Inferior parietal cortex (tissue), 1 donor: ENCODE measurements around the gene AGXT2.
A peak's percentile ranks its signal among the peaks of the same experiment; 100 is the strongest.

ENCODE experiments used
- DNase-seq: peaks from one replicate; pipeline ENCODE4 v3.0.0-alpha.2; 2016; ENCODE audit errors: extremely low spot score

AGXT2 gene, protein sequence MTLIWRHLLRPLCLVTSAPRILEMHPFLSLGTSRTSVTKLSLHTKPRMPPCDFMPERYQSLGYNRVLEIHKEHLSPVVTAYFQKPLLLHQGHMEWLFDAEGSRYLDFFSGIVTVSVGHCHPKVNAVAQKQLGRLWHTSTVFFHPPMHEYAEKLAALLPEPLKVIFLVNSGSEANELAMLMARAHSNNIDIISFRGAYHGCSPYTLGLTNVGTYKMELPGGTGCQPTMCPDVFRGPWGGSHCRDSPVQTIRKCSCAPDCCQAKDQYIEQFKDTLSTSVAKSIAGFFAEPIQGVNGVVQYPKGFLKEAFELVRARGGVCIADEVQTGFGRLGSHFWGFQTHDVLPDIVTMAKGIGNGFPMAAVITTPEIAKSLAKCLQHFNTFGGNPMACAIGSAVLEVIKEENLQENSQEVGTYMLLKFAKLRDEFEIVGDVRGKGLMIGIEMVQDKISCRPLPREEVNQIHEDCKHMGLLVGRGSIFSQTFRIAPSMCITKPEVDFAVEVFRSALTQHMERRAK

DNA sequence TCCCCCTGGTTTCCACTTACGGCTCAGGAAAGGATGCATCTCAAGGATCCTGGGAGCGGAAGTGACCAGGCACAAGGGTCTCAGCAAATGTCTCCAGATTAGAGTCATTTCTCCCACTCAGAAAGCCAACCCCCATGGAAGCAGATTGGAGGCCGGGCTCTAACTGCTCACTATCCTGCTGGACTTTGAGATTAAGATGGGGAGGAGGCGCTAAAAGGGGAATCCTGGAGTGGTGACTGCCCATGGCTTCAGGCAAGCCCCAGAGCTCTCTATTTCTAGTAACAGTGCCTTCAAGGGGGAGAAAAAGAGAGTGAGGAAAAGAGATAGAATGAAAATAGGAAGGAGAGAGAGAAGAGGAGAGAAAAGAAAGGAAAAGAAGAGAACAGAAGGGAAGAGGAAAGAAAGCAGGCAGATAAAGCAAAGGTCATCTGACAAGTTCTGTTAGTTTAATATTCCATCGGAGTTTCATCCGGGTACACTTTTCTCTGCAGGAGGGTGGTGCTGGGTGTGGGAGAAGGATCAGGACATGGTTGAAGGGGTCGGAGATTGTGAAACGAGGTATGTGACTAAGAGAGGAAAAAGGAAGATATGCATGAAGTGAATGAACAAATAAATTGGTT, at the start of gene AGXT2:
Gene AGXT2, minus strand, starts transcription at position 165 of the 620 bp plus-strand sequence. Its CDS starts 57 bp downstream, at position 108.
- no peak for DNase-seq

DNA sequence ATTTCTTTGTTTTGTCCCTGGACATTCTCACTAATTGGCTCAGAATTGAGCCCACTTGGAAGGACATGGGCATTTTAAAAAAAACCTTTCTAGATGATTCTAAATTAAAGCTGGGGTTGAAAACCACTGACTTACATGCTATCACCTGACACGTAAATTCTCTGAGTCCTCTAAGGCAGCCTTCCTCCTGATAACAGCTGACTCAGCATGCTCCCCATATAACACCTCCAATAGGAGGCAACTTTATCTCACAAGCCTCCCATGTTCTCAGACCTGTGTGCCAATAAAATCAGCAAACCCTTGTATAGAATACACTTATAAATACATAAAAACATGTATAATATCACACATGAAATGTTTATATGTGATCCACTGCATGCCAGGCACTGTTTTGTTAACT, 49.2 kb upstream of the AGXT2 start:
- no peak for DNase-seq

GRCh38 chr5:35096216-35096615, 48.5 kb upstream of the AGXT2 start:
- peak; percentile 13 for DNase-seq

- DNase-seq = no peak
These were observed 47.6 kb upstream of the AGXT2 start for GRCh38 chr5:35095366-35095765.

GRCh38 chr5:35094948-35095347, 47.2 kb upstream of the AGXT2 start:
- no peak for DNase-seq

DNA sequence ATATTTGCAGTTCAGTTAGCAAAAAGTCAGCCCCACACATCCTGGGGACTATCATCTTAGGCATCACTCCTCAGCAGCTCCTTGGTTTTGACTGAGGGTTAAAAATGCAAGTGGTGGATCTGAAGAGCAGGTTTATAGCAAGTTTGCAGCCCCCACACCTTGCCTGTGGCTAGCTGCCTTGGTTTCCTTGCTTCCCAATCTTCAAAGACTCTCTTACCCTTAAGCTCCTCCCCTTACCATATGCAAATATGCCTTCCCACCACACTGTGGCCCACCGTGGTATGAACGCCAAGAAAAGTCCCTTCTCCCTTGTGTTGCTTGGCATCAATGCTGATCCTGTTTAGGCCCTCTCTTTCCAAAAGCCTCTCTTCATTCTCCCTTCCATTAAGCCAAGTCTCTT, 45.0 kb upstream of the AGXT2 start:
- no peak for DNase-seq

DNA sequence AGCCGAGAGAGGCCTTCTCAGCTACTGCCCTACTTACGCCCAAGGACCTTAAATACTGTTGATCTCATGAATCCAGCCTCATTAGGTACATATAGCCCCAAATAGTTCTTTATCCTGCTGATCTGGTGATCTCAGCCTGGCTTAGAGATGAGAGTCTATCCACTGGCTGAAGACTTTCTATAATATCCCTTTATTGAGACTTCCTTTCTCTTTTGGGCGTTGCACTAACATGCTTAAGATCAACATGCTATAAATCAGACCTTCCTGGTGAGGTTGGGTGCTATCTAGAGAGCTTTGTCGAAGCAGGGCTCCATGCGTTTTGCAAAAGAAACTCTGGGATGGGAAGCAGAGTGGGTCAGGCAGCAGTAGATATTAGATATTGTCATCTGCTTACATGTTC, 44.0 kb upstream of the AGXT2 start:
- DNase-seq = no peak

DNA sequence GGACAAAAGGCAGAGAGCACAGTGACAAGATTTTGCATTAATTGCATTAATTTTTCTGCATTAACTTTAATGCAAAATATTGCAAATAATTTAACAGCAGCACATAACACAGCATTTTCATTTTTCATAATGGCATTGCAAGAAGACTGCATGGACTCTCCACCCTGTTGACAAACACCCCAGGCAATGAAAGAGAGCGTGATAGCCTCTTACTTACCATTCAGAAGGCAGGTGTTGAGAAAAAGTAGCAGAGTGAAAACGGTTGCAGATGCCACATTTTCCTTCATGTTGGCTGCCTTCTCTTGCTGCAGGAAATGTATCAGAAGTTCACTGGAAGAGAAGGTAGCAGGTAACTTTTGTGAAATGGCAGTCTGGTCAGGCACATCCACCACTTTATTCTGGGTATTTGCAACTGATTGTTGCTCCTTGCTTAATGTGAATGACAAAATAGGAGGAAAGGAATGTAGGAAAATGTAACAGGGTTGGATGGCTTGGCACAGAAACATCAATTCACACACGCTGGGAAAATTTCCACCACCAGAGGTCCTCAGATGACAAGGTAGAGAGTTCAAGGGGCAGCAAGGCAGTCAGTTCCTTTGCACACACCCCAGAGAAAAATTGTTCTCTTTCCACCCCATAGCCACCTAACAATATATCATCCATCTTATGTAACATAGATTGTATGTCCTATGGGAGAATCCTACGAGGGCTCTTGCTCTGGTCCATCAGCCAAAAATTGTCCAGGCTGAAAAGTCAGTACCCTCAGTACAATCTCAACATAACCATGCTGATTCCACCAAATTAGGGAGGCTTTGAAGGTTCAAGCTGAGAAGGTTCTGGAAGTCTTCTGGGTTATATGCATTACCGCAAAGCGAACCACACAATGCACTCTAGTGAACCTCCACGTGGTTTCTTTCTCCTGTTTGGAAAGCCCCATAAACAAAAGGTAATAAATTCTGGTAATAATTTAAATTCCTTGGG, 41.9 kb upstream of the AGXT2 start:
- DNase-seq = peak; percentile 83

- DNase-seq = no peak
These were observed 40.2 kb upstream of the AGXT2 start for GRCh38 chr5:35087991-35088390.

GRCh38 chr5:35083150-35083549, 35.4 kb upstream of the AGXT2 start:
- no peak for DNase-seq

GRCh38 chr5:35082530-35082929, 34.8 kb upstream of the AGXT2 start:
- DNase-seq = no peak

DNA sequence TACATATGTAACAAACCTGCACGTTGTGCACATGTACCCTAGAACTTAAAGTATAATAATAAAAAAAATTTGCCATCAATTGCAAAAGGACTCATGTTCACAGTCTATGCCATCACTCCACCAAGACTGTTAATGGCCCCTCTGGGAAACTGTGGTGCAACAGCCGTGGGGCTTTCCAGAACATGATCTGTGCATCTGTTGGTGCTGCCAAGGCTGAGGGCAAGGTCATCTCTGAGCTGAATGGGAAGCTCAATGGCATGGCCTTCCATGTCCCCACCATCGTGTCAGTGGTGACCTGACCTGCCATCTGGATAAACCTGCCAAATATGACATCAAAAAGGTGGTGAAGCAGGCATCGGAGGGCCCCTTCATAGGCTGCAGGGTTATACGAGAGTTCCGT, 33.4 kb upstream of the AGXT2 start:
- DNase-seq = no peak

- DNase-seq = no peak
These were observed 25.4 kb upstream of the AGXT2 start for GRCh38 chr5:35073160-35073559.

GRCh38 chr5:35069188-35069587, 21.4 kb upstream of the AGXT2 start:
- DNase-seq = no peak

- DNase-seq = no peak
These were observed 20.2 kb upstream of the AGXT2 start for GRCh38 chr5:35067985-35068384.

- DNase-seq = no peak
These were observed 18.6 kb upstream of the AGXT2 start for GRCh38 chr5:35066260-35066795.

DNA sequence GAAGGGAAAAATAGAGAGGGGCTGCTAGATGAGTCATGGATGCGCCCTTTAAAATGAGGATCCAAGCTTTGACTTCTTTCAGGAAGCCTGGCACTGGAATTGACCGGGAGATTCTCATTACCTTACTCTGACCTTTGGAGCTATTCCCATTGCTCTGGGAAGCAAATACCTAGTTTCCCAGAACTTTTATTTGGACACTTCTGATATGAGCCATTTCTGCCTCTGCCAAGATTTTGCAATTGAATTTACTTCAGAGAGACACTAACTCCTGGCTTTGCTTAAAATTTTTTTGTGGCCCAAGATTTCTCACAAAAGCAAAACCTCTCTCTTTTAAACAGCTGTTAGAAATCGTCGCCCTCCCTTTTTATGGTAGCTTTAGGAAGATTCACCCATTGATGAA, 15.7 kb upstream of the AGXT2 start:
- no peak for DNase-seq

GRCh38 chr5:35061211-35061770, 13.5 kb upstream of the AGXT2 start:
- no peak for DNase-seq

DNA sequence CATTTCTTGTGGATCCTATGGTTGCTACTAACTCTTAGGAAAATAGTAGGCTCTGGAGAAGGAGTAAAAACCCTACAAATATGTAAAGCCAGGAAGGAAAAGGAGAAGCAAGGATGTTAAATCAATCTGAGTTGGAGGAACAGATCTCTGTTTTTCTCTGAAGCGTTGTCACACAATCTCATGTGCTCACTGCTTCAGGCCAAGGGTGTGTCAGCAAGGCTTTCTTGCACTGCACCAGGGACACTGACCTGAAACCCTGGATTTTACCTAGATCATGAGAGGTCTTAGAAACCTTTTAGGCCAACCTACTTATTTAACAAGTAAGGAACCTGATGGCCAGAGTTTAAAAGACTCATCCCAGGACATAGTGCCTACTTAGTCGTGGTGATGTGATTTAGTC, 12.5 kb upstream of the AGXT2 start:
- DNase-seq = no peak

DNA sequence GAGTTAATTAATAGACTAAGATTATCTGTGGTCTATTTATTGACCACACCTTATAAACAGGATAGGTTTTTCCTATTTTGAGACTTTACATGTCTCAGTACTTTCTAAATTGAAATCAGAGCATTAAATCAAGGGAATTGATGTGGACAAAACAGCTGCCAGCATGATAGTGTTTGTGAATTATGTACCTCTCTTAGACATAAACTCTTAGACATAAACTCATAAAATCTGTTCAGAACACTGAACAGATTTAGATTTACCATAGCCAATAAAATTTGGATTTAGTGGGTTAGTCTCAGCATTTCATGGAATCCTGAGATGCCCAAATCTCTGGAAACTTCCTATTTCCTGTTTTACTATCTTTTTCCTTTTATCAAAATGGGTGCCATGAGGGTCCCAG, 11.5 kb upstream of the AGXT2 start:
- no peak for DNase-seq

- no peak for DNase-seq
These were observed 10.6 kb upstream of the AGXT2 start for GRCh38 chr5:35058374-35058788.
